CD4-positive, alpha-beta T cell (primary cell): ENCODE results near the gene TMEM260. TPM values are rescaled to one million over a fixed set of nuclear protein-coding genes. Genes with fewer than 3 reads are reported as not detected.
A peak's percentile ranks its signal among the peaks of the same experiment; 100 is the strongest.

Source experiments
- ATAC-seq: fragments of 200-7000 bp; cut with Tn5 transposase; one replicate; pipeline ENCODE4 v1.10.0; 2022; ENCODE audit warnings: mild to moderate bottlenecking; ENCODE audit not compliant: poor library complexity
- CTCF ChIA-PET: fragments of 350-600 bp; sonication (Branson Sonifier 250); formaldehyde crosslinking; loops from one replicate; lab custom pipeline; 2021; ENCODE audit warnings: antibody characterized with exemption, inconsistent platforms; lab: Charles Lee
- POLR2A ChIA-PET: fragments of 350-600 bp; sonication (Branson Sonifier 250); formaldehyde crosslinking; loops from one replicate; lab custom pipeline; 2021; ENCODE audit warnings: antibody characterized with exemption, inconsistent platforms; lab: Charles Lee
- DNase-seq, 14 experiments: peaks; one replicate each; pipeline ENCODE4 v3.0.0-alpha.2; 2013 to 2020; ENCODE audit warnings: mixed read lengths in 2 of 14
- H3K27ac ChIP-seq, 2 donors: one replicate each; pipeline versions ENCODE4 v1.5.1 to v1.7.0; 2013; ENCODE audit warnings: low read length in 2 of 2, low read depth in 1 of 2, mild to moderate bottlenecking in 1 of 2
- H3K27me3 ChIP-seq, 2 experiments: 1 replicate in 1 of 2; 2 replicates in 1 of 2; pipeline versions ENCODE4 v1.6.1 to v1.7.0; 2013; ENCODE audit warnings: low read length in 2 of 2, control low read depth in 1 of 2, mild to moderate bottlenecking in 1 of 2, moderate library complexity in 1 of 2; ENCODE audit not compliant: insufficient read depth in 2 of 2, control insufficient read depth in 1 of 2
- H3K36me3 ChIP-seq: one replicate; pipeline ENCODE4 v1.6.1; 2013; ENCODE audit warnings: low read length, control low read depth; ENCODE audit not compliant: insufficient read depth
- H3K4me1 ChIP-seq: one replicate; pipeline ENCODE4 v1.6.1; 2013; ENCODE audit warnings: low read length, control low read depth; ENCODE audit not compliant: insufficient read depth
- H3K4me3 ChIP-seq: one replicate; pipeline ENCODE4 v1.5.1; 2013; ENCODE audit warnings: mild to moderate bottlenecking, low read length, moderate library complexity
- H3K9me3 ChIP-seq, 2 experiments: 1 replicate in 1 of 2; 2 replicates in 1 of 2; pipeline versions ENCODE4 v1.6.1 to v1.7.0; 2013; ENCODE audit warnings: low read length in 2 of 2, mild to moderate bottlenecking in 2 of 2, control low read depth in 1 of 2, moderate library complexity in 1 of 2; ENCODE audit not compliant: control insufficient read depth in 1 of 2, insufficient read depth in 1 of 2
- H3K27ac Mint-ChIP-seq: one replicate; pipeline ENCODE4 v1.8.0; 2020; ENCODE audit warnings: mixed read lengths
- H3K27me3 Mint-ChIP-seq: one replicate; pipeline ENCODE4 v1.8.0; 2021; ENCODE audit warnings: mixed read lengths
- H3K36me3 Mint-ChIP-seq: one replicate; pipeline ENCODE4 v1.8.0; 2021; ENCODE audit warnings: low read depth, mixed read lengths
- H3K4me1 Mint-ChIP-seq: one replicate; pipeline ENCODE4 v1.8.0; 2021; ENCODE audit warnings: low read depth, mixed read lengths
- H3K4me3 Mint-ChIP-seq: one replicate; pipeline ENCODE4 v1.8.0; 2020; ENCODE audit warnings: mild to moderate bottlenecking, mixed read lengths
- H3K9me3 Mint-ChIP-seq: one replicate; pipeline ENCODE4 v1.8.0; 2020; ENCODE audit warnings: mixed read lengths
- CTCF ChIP-seq: fragments of 200-600 bp; IDR thresholded peaks from one replicate; pipeline ENCODE4 v1.8.0; 2022; ENCODE audit warnings: antibody characterized with exemption, mild to moderate bottlenecking
- intact Hi-C, 2 experiments: fragments of 100-400 bp; cut with DNase I in 1 of 2; cut with micrococcal nuclease in 1 of 2; formaldehyde crosslinking; loops; one replicate each; pipeline versions ENCODE4 v1.15.1 to v1.9.0; 2023 to 2025; cut with DNase I, micrococcal nuclease
- total RNA-seq, 174 experiments: library from RNA in 2 of 174; stranded (reverse) in 2 of 174; gene quantifications; one replicate each; pipeline ENCODE4 v1.2.3 and lab custom pipeline; 2021 to 2026

Gene TMEM260
- total RNA-seq, 2 experiments from 2014 or later = 8.7 to 9.2 TPM

DNA sequence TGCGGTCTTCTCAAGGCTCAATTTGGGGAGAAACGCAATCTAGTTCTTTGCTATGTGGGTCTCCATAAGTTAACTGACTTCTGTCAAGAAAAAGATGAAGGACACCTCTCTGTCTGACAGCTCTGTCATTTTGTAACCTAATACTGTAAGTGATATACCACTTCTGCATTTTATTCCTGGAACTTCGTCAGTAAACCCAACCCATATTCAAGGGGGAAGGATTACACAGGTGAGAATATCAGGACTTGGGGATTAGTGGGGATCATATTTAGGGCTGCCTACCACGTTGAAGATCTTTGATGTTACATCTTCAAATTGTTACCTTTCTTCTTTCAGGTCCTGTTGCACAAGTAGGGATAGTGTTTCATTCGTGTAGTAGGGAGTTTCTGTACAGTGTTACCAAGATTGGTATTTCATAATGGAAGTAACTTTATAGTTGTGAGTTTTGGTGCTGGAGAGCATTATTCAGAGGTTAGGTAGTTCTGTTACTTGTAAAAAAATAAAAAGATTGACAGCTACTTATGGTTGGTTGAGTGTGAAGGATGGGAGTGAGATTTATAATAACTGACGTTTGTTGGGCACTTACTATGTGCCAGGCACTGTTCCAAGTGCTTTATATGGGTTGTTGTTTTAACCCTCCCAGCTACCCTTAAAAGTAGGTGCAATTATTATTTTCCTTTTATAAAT, 1.6 kb downstream of the TMEM260 start:
- Mint-ChIP-seq H3K27ac (peak overlapping the region; percentile 18), H3K9me3 (no peaks in the 10 kb centered on the region), H3K4me3 (peak overlapping the region; percentile 89), H3K4me1 (peaks cover 50% of the 10 kb centered on the region), H3K27me3 (no peaks in the 10 kb centered on the region), H3K36me3 (peaks cover 19% of the 10 kb centered on the region)
- Histone ChIP-seq H3K4me1 (peaks cover 12% of the 10 kb centered on the region), H3K27me3 (no peaks in the 10 kb centered on the region), H3K4me3 (peak overlapping the region; percentile 72), H3K27ac (no peak overlapping the region), H3K9me3 (no peaks in the 10 kb centered on the region), H3K36me3 (peaks cover 6% of the 10 kb centered on the region)
- DNase-seq = no peak
- ATAC-seq = no peak
- TF ChIP-seq CTCF = no peak
- intact Hi-C loops = loop anchor here (2.0 to 10.0 kb wide), 2 partner anchors 684 to 810 kb away; partner anchors contain the start of genes AP5M1 (in 1 of the 2), EXOC5 (in 1 of the 2) and NAA30 (in 1 of the 2)
- ChIA-PET POLR2A (no interaction called here), CTCF (interaction anchor here (0.6 kb wide), 1 partner anchor 17 kb away, joined by 3 read pairs; no protein-coding TSS in a partner anchor)

DNA sequence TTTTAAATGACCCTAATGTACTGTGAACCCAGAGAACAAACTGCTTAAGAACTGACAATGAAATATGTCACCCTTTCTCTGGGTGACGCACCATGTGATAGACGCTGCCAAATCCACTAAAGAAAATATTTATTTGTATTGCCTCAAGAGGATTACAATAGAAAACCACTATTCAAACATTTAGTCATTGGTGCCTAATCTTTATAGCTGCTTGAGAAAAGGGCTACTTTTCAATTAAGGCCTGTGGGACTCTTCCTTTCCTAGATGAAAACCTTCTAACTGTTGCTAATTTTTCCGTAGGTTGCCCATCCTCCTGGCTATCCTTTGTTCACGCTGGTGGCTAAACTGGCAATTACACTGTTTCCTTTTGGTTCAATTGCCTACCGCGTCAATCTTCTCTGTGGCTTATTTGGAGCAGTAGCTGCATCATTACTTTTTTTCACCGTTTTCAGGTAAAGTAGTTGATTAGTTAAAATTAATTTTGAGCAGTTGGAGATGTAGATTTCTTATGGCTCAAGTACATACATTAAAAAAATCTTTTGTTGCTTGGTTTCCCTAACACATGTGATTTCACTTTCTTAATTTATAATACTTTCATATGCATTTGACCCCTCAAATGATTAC, 6.0 kb downstream of the TMEM260 start:
- ATAC-seq = no peak
- Histone ChIP-seq H3K4me3 (no peak overlapping the region), H3K36me3 (peaks cover 22% of the 10 kb centered on the region), H3K4me1 (peaks cover 10% of the 10 kb centered on the region), H3K27me3 (no peaks in the 10 kb centered on the region), H3K27ac (no peak overlapping the region), H3K9me3 (no peaks in the 10 kb centered on the region)
- Mint-ChIP-seq H3K27ac (no peak overlapping the region), H3K4me3 (no peak overlapping the region), H3K36me3 (peaks cover 34% of the 10 kb centered on the region), H3K4me1 (peaks cover 38% of the 10 kb centered on the region), H3K9me3 (no peaks in the 10 kb centered on the region), H3K27me3 (no peaks in the 10 kb centered on the region)
- intact Hi-C loops = loop anchor here in 1 of 2 experiments (10.0 kb wide), 1 partner anchor 679 kb away; the partner anchor contains the start of genes AP5M1 and EXOC5
- ChIA-PET POLR2A (interaction anchor here (1.2 kb wide), 1 partner anchor 683 kb away, joined by 3 read pairs; the partner anchor contains the start of genes AP5M1 and EXOC5), CTCF (no interaction called here)
- no peak for DNase-seq
- no peak for TF ChIP-seq CTCF

DNA sequence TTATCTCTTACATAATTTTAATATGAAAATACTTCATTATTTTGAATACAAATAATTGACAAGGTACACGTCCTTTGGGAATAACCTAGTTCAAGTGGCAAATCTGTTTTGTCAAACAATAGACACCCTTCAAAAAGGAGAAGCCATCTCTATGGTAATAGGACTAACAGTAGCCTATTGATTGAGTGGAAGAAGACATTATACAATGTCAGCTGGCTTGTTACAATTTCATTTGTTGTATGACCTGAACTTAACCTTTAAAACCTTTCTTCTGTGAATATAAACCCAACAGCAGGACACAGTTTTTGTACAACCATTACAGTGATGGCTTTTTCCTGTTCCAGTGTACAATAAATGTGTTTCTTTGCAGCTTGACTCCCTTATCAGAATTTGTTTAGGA, 8.1 kb downstream of the TMEM260 start:
- Histone ChIP-seq H3K27me3 (no peaks in the 10 kb centered on the region), H3K4me3 (no peak overlapping the region), H3K4me1 (no peaks in the 10 kb centered on the region), H3K27ac (no peak overlapping the region), H3K36me3 (peaks cover 31% of the 10 kb centered on the region), H3K9me3 (no peaks in the 10 kb centered on the region)
- no peak for ATAC-seq
- ChIA-PET CTCF (no interaction called here), POLR2A (no interaction called here)
- intact Hi-C loops = loop anchor here in 1 of 2 experiments (10.0 kb wide), 1 partner anchor 677 kb away; the partner anchor contains the start of genes AP5M1 and EXOC5
- H3K4me3 Mint-ChIP-seq = no peak overlapping the region
- H3K4me1 Mint-ChIP-seq = peaks cover 21% of the 10 kb centered on the region
- H3K36me3 Mint-ChIP-seq = peaks cover 48% of the 10 kb centered on the region
- no peak for TF ChIP-seq CTCF
- H3K27ac Mint-ChIP-seq = no peak overlapping the region
- no peaks in the 10 kb centered on the region for H3K9me3 Mint-ChIP-seq
- no peaks in the 10 kb centered on the region for H3K27me3 Mint-ChIP-seq
- DNase-seq = no peak
